ENCODE data around the gene ENTPD2.
"Not testable (repeated sequence)": the region's sequence is repeated elsewhere in the genome, so short reads cannot be mapped to it uniquely, and the experiment has no call there.

ENTPD2 gene

GRCh38 chr9:137064027-137064879 lies 10.4 kb upstream of the ENTPD2 start:
- DNase-seq (ENCODE audit: low read depth), result no peak

GRCh38 chr9:137063311-137064026 lies 9.6 kb upstream of the ENTPD2 start:
- no peak for DNase-seq (ENCODE audit: low read depth)

GRCh38 chr9:137062798-137063197 lies 8.9 kb upstream of the ENTPD2 start:
- not testable (repeated sequence) for DNase-seq (ENCODE audit: low read depth)

- DNase-seq (ENCODE audit: low read depth), result no peak
Observed at GRCh38 chr9:137062384-137062783, 8.5 kb upstream of the ENTPD2 start.

- no peak for DNase-seq (ENCODE audit: low read depth)
Observed at GRCh38 chr9:137058521-137059234, 4.8 kb upstream of the ENTPD2 start.

GRCh38 chr9:137057545-137057944 lies 3.7 kb upstream of the ENTPD2 start:
- DNase-seq (ENCODE audit: low read depth), result no peak

GRCh38 chr9:137056739-137057415 lies 3.0 kb upstream of the ENTPD2 start:
- DNase-seq (ENCODE audit: low read depth), result no peak

- no peak for DNase-seq (ENCODE audit: low read depth)
Observed at GRCh38 chr9:137055385-137056364, 1.8 kb upstream of the ENTPD2 start.

GRCh38 chr9:137054932-137055384 lies 1.1 kb upstream of the ENTPD2 start:
- DNase-seq (ENCODE audit: low read depth), result no peak

GRCh38 chr9:137052998-137053943 lies 590 bp downstream of the ENTPD2 start:
- no peak for DNase-seq (ENCODE audit: low read depth)

- no peak for DNase-seq (ENCODE audit: low read depth)
Observed at GRCh38 chr9:137052293-137052692, 1.6 kb downstream of the ENTPD2 start.

GRCh38 chr9:137051145-137051724 lies 2.6 kb downstream of the ENTPD2 start:
- no peak for DNase-seq (ENCODE audit: low read depth)

- DNase-seq (ENCODE audit: low read depth), result no peak
Observed at GRCh38 chr9:137050570-137050969, 3.3 kb downstream of the ENTPD2 start.

GRCh38 chr9:137049544-137050449 lies 4.1 kb downstream of the ENTPD2 start:
- no peak for DNase-seq (ENCODE audit: low read depth)

- no peak for DNase-seq (ENCODE audit: low read depth)
Observed at GRCh38 chr9:137048655-137049543, 5.0 kb downstream of the ENTPD2 start.

- DNase-seq (ENCODE audit: low read depth), result no peak
Observed at GRCh38 chr9:137046088-137046787, 7.6 kb downstream of the ENTPD2 start, which contains the start of gene NPDC1. NPDC1 (minus strand) TSS chr9:137046177; CDS start chr9:137045989, 188 bp downstream.

All from CMK (cell line).